Left lung (tissue), 10 donors: ENCODE results near the gene SLC19A1. TPM values are rescaled to one million over a fixed set of nuclear protein-coding genes. Genes with fewer than 3 reads are reported as not detected.
"Not testable (repeated sequence)": the region's sequence is repeated elsewhere in the genome, so short reads cannot be mapped to it uniquely, and the experiment has no call there.

Source experiments
- ATAC-seq: fragments of 200-7000 bp; cut with Tn5 transposase; one replicate; pipeline ENCODE4 v1.9.1; 2020; ENCODE audit warnings: moderate library complexity
- DNase-seq, 4 donors: peaks; one replicate each; pipeline ENCODE4 v3.0.0-alpha.2; 2013 to 2020
- H3K27ac ChIP-seq, 2 donors: fragments of 200-600 bp; sonication (generic) in 1 of 2; one replicate each; pipeline versions ENCODE4 v1.5.0 to v1.8.0; 2020 to 2021
- H3K27me3 ChIP-seq, 2 donors: fragments of 200-600 bp; sonication (generic) in 1 of 2; one replicate each; pipeline versions ENCODE4 v1.5.0 to v1.8.0; 2020 to 2021
- H3K36me3 ChIP-seq, 2 donors: fragments of 200-600 bp; sonication (generic) in 1 of 2; one replicate each; pipeline versions ENCODE4 v1.5.0 to v1.8.0; 2020 to 2021
- H3K4me1 ChIP-seq, 2 donors: fragments of 200-600 bp; one replicate each; pipeline ENCODE4 v1.8.0; 2021
- H3K4me3 ChIP-seq, 2 donors: fragments of 200-600 bp; sonication (generic) in 1 of 2; one replicate each; pipeline versions ENCODE4 v1.5.0 to v1.8.0; 2020 to 2021; ENCODE audit warnings: mild to moderate bottlenecking in 1 of 2
- H3K9me3 ChIP-seq, 2 donors: fragments of 200-600 bp; sonication (generic) in 1 of 2; one replicate each; pipeline versions ENCODE4 v1.5.0 to v1.8.0; 2020 to 2021
- CTCF ChIP-seq, 2 donors: fragments of 200-600 bp; sonication (generic) in 1 of 2; IDR thresholded peaks; one replicate each; pipeline versions ENCODE4 v1.5.0 to v1.8.0; 2021; ENCODE audit warnings: antibody characterized with exemption in 2 of 2
- intact Hi-C, 2 donors: fragments of 100-400 bp; cut with DNase I; formaldehyde crosslinking; loops; one replicate each; pipeline versions ENCODE4 v1.11.2 to v1.14.2; 2022
- polyA plus RNA-seq, 6 donors: library from polyadenylated mRNA; unstranded; fragments of 120-200 nt; gene quantifications; one replicate each; pipeline ENCODE4 v1.2.1, GENCODE V29; 2013; ENCODE audit not compliant: insufficient read length in 6 of 6
- total RNA-seq, 2 donors: library from RNA; stranded (reverse); fragmentation: NEBNext Ultra II Directional; extraction: Animal tissue kit (Norgen Biotek cat#: 25700); gene quantifications; one replicate each; pipeline ENCODE4 v1.2.1, GENCODE V29; 2021
- donor health status: DM: no; HTN: yes; CAD: no.
- donor health status: DM: no; HTN: no; CAD: no.

The SLC19A1 gene
- total and polyA plus RNA-seq, 8 donors = 22.4 to 50.4 (median 27.2) TPM

GRCh38 chr21:45504516-45505415, 37.5 kb downstream of the SLC19A1 start:
- peaks cover 0 to 8% of the 10 kb centered on the region in 2 donors for H3K36me3 ChIP-seq
- TF ChIP-seq CTCF (IDR thresholded peaks at IDR 0.05) = no peak
- no peaks in the 10 kb centered on the region for H3K9me3 ChIP-seq
- no peak for ATAC-seq
- intact Hi-C loops = no loop called here
- H3K27ac ChIP-seq = no peak overlapping the region
- no peak overlapping the region for H3K4me3 ChIP-seq
- H3K27me3 ChIP-seq = no peaks in the 10 kb centered on the region
- H3K4me1 ChIP-seq = no peaks in the 10 kb centered on the region
- DNase-seq = peak in 2 of 4 donors; percentile 14 to 70

- no peak overlapping the region for H3K4me3 ChIP-seq
- no peak for TF ChIP-seq CTCF (IDR thresholded peaks at IDR 0.05)
- intact Hi-C loops = no loop called here
These were observed 38.2 kb downstream of the SLC19A1 start for GRCh38 chr21:45504021-45504515.

GRCh38 chr21:45503226-45503625, 39.0 kb downstream of the SLC19A1 start:
- H3K27me3 ChIP-seq, H3K9me3 ChIP-seq, H3K36me3 ChIP-seq, DNase-seq, intact Hi-C loops, H3K27ac ChIP-seq, H3K4me3 ChIP-seq, H3K4me1 ChIP-seq, ATAC-seq: not testable (repeated sequence)

More at GRCh38 chr21:45504021-45504515, 38.2 kb downstream of the SLC19A1 start:
- H3K4me1 ChIP-seq = no peaks in the 10 kb centered on the region
- no peaks in the 10 kb centered on the region for H3K27me3 ChIP-seq
- H3K36me3 ChIP-seq = peaks cover 0 to under 1% of the 10 kb centered on the region in 2 donors
- ATAC-seq (no peak), DNase-seq (peak in 2 of 4 donors; percentile 25 to 67)
- no peaks in the 10 kb centered on the region for H3K9me3 ChIP-seq
- no peak overlapping the region for H3K27ac ChIP-seq

- ATAC-seq = no peak
These were observed 39.6 kb downstream of the SLC19A1 start for GRCh38 chr21:45502600-45502999.

GRCh38 chr21:45502006-45502345, 40.3 kb downstream of the SLC19A1 start:
- Histone ChIP-seq H3K9me3 (no peaks in the 10 kb centered on the region), H3K36me3 (peaks cover 0 to 19% of the 10 kb centered on the region in 2 donors), H3K4me3 (no peak overlapping the region), H3K4me1 (no peaks in the 10 kb centered on the region), H3K27ac (no peak overlapping the region), H3K27me3 (no peaks in the 10 kb centered on the region)
- no peak for ATAC-seq
- DNase-seq = peak in 2 of 4 donors; percentile 27 to 67
- no peak for TF ChIP-seq CTCF (IDR thresholded peaks at IDR 0.05)
- intact Hi-C loops = no loop called here

More at GRCh38 chr21:45502600-45502999, 39.6 kb downstream of the SLC19A1 start:
- H3K36me3 ChIP-seq = peaks cover 0 to 13% of the 10 kb centered on the region in 2 donors
- H3K9me3 ChIP-seq = no peaks in the 10 kb centered on the region
- no peaks in the 10 kb centered on the region for H3K27me3 ChIP-seq
- H3K4me3 ChIP-seq = no peak overlapping the region
- no peaks in the 10 kb centered on the region for H3K4me1 ChIP-seq
- H3K27ac ChIP-seq = no peak overlapping the region
- intact Hi-C loops = no loop called here
- no peak for TF ChIP-seq CTCF (IDR thresholded peaks at IDR 0.05)
- DNase-seq = peak in 2 of 4 donors; percentile 2 to 35

GRCh38 chr21:45501081-45502005, 40.9 kb downstream of the SLC19A1 start:
- H3K4me1 ChIP-seq, H3K9me3 ChIP-seq, intact Hi-C loops, ATAC-seq, H3K27me3 ChIP-seq, H3K4me3 ChIP-seq, H3K27ac ChIP-seq: not testable (repeated sequence)
- peak in 2 of 4 donors; percentile 19 to 55 for DNase-seq
- H3K36me3 ChIP-seq = peaks cover 0 to 25% of the 10 kb centered on the region in 2 donors
